Measurements from ENCODE around the gene SLC4A9.

Gene SLC4A9

GRCh38 chr5:140344683-140345423 lies 15.1 kb upstream of the SLC4A9 start:
- H3K27me3 ChIP-seq (ENCODE audit: low read depth): no peaks in the 10 kb centered on the region
- in situ Hi-C loops (cut with MboI; ENCODE audit: low sequenced_read_pairs): no loop called here
- no peak overlapping the region for H3K4me3 ChIP-seq
- no peaks in the 10 kb centered on the region for H3K9me3 ChIP-seq
- H3K36me3 ChIP-seq (replicated peaks): no peaks in the 10 kb centered on the region; the same call in 1 of the 2 replicates
- no peak for DNase-seq (ENCODE audit: low spot score in 2 of 2)
- H3K4me1 ChIP-seq: peaks cover 5% of the 10 kb centered on the region; the same call in 1 of the 2 replicates

GRCh38 chr5:140345919-140346347 lies 14.1 kb upstream of the SLC4A9 start:
- in situ Hi-C loops (cut with MboI; ENCODE audit: low sequenced_read_pairs): no loop called here
- H3K9me3 ChIP-seq: no peaks in the 10 kb centered on the region
- no peaks in the 10 kb centered on the region; the same call in 1 of the 2 replicates for H3K36me3 ChIP-seq (replicated peaks)
- DNase-seq (ENCODE audit: low spot score in 2 of 2): peak; percentile 28 to 72
- H3K4me1 ChIP-seq: peaks cover 5% of the 10 kb centered on the region; the same call in 1 of the 2 replicates
- no peaks in the 10 kb centered on the region for H3K27me3 ChIP-seq (ENCODE audit: low read depth)
- peak overlapping the region; percentile 71 for H3K4me3 ChIP-seq

- peak; percentile 87 to 93 for DNase-seq (ENCODE audit: low spot score in 2 of 2)
- H3K4me3 ChIP-seq: peak within 1 kb of the TSS; percentile 71
- H3K36me3 ChIP-seq (replicated peaks): no peaks in the 10 kb centered on the region; the same call in 1 of the 2 replicates
- H3K9me3 ChIP-seq: no peaks in the 10 kb centered on the region
- peaks cover 8% of the 10 kb centered on the region for H3K4me1 ChIP-seq
- no peaks in the 10 kb centered on the region for H3K27me3 ChIP-seq (ENCODE audit: low read depth)
- in situ Hi-C loops (cut with MboI; ENCODE audit: low sequenced_read_pairs): no loop called here
These were observed 13.4 kb upstream of the SLC4A9 start, which contains the start of gene HBEGF for GRCh38 chr5:140346348-140347221. Gene HBEGF, minus strand, starts transcription at chr5:140346603. Its CDS starts 275 bp downstream, at chr5:140346328.

GRCh38 chr5:140347360-140347759 lies 12.6 kb upstream of the SLC4A9 start:
- no peak overlapping the region for H3K4me3 ChIP-seq
- no peaks in the 10 kb centered on the region for H3K27me3 ChIP-seq (ENCODE audit: low read depth)
- in situ Hi-C loops (cut with MboI; ENCODE audit: low sequenced_read_pairs): no loop called here
- DNase-seq (ENCODE audit: low spot score in 2 of 2): no peak
- no peaks in the 10 kb centered on the region for H3K9me3 ChIP-seq
- peaks cover 11% of the 10 kb centered on the region for H3K4me1 ChIP-seq
- H3K36me3 ChIP-seq (replicated peaks): no peaks in the 10 kb centered on the region

GRCh38 chr5:140348104-140348503 lies 11.9 kb upstream of the SLC4A9 start:
- H3K36me3 ChIP-seq (replicated peaks): no peaks in the 10 kb centered on the region
- H3K27me3 ChIP-seq (ENCODE audit: low read depth): no peaks in the 10 kb centered on the region
- no peaks in the 10 kb centered on the region for H3K9me3 ChIP-seq
- in situ Hi-C loops (cut with MboI; ENCODE audit: low sequenced_read_pairs): no loop called here
- no peak overlapping the region for H3K4me3 ChIP-seq
- peaks cover 11% of the 10 kb centered on the region for H3K4me1 ChIP-seq
- DNase-seq (ENCODE audit: low spot score in 2 of 2): no peak

- no peaks in the 10 kb centered on the region for H3K36me3 ChIP-seq (replicated peaks)
- in situ Hi-C loops (cut with MboI; ENCODE audit: low sequenced_read_pairs): no loop called here
- H3K4me3 ChIP-seq: no peak overlapping the region
- peaks cover 11% of the 10 kb centered on the region for H3K4me1 ChIP-seq
- H3K9me3 ChIP-seq: no peaks in the 10 kb centered on the region
- DNase-seq (ENCODE audit: low spot score in 2 of 2): no peak
- H3K27me3 ChIP-seq (ENCODE audit: low read depth): no peaks in the 10 kb centered on the region
These were observed 10.8 kb upstream of the SLC4A9 start for GRCh38 chr5:140349244-140349643.

GRCh38 chr5:140351609-140352334 lies 8.2 kb upstream of the SLC4A9 start:
- no peaks in the 10 kb centered on the region for H3K9me3 ChIP-seq
- H3K4me1 ChIP-seq: peaks cover 10% of the 10 kb centered on the region
- no peak overlapping the region for H3K4me3 ChIP-seq
- DNase-seq (ENCODE audit: low spot score in 2 of 2): peak; percentile 40 to 82
- no peaks in the 10 kb centered on the region for H3K36me3 ChIP-seq (replicated peaks)
- H3K27me3 ChIP-seq (ENCODE audit: low read depth): no peaks in the 10 kb centered on the region
- in situ Hi-C loops (cut with MboI; ENCODE audit: low sequenced_read_pairs): no loop called here

GRCh38 chr5:140355546-140355945 lies 4.4 kb upstream of the SLC4A9 start:
- H3K4me1 ChIP-seq: peaks cover 6% of the 10 kb centered on the region
- in situ Hi-C loops (cut with MboI; ENCODE audit: low sequenced_read_pairs): no loop called here
- H3K4me3 ChIP-seq: no peak overlapping the region
- H3K27me3 ChIP-seq (ENCODE audit: low read depth): no peaks in the 10 kb centered on the region
- DNase-seq (ENCODE audit: low spot score in 2 of 2): no peak
- H3K36me3 ChIP-seq (replicated peaks): no peaks in the 10 kb centered on the region
- no peaks in the 10 kb centered on the region for H3K9me3 ChIP-seq

GRCh38 chr5:140356853-140357725 lies 2.9 kb upstream of the SLC4A9 start:
- H3K4me3 ChIP-seq: no peak overlapping the region
- no peaks in the 10 kb centered on the region for H3K9me3 ChIP-seq
- H3K4me1 ChIP-seq: no peaks in the 10 kb centered on the region; the same call in 1 of the 2 replicates
- in situ Hi-C loops (cut with MboI; ENCODE audit: low sequenced_read_pairs): no loop called here
- H3K36me3 ChIP-seq (replicated peaks): no peaks in the 10 kb centered on the region
- no peaks in the 10 kb centered on the region for H3K27me3 ChIP-seq (ENCODE audit: low read depth)
- no peak for DNase-seq (ENCODE audit: low spot score in 2 of 2)

GRCh38 chr5:140357726-140358093 lies 2.3 kb upstream of the SLC4A9 start:
- no peaks in the 10 kb centered on the region for H3K4me1 ChIP-seq
- peak; percentile 89 to 90 for DNase-seq (ENCODE audit: low spot score in 2 of 2)
- H3K36me3 ChIP-seq (replicated peaks): no peaks in the 10 kb centered on the region
- H3K9me3 ChIP-seq: no peaks in the 10 kb centered on the region
- in situ Hi-C loops (cut with MboI; ENCODE audit: low sequenced_read_pairs): no loop called here
- H3K27me3 ChIP-seq (ENCODE audit: low read depth): no peaks in the 10 kb centered on the region
- H3K4me3 ChIP-seq: no peak overlapping the region

- no peaks in the 10 kb centered on the region for H3K36me3 ChIP-seq (replicated peaks)
- H3K27me3 ChIP-seq (ENCODE audit: low read depth): no peaks in the 10 kb centered on the region
- DNase-seq (ENCODE audit: low spot score in 2 of 2): peak; percentile 72 to 79
- in situ Hi-C loops (cut with MboI; ENCODE audit: low sequenced_read_pairs): no loop called here
- no peaks in the 10 kb centered on the region for H3K9me3 ChIP-seq
- H3K4me1 ChIP-seq: no peaks in the 10 kb centered on the region
- no peak overlapping the region for H3K4me3 ChIP-seq
These were observed 1.2 kb upstream of the SLC4A9 start for GRCh38 chr5:140358738-140359310.

- H3K27me3 ChIP-seq (ENCODE audit: low read depth): no peaks in the 10 kb centered on the region
- H3K4me3 ChIP-seq: no peak overlapping the region
- no peak for DNase-seq (ENCODE audit: low spot score in 2 of 2)
- H3K4me1 ChIP-seq: no peaks in the 10 kb centered on the region
- H3K36me3 ChIP-seq (replicated peaks): no peaks in the 10 kb centered on the region
- H3K9me3 ChIP-seq: no peaks in the 10 kb centered on the region
- in situ Hi-C loops (cut with MboI; ENCODE audit: low sequenced_read_pairs): loop anchor here (5.0 kb wide), 1 partner anchor 119 kb away; no protein-coding TSS in a partner anchor
These were observed 886 bp downstream of the SLC4A9 start for GRCh38 chr5:140360681-140361479.

All from HAP-1 (cell line).